Activated naive CD8-positive, alpha-beta T cell (primary cell): ENCODE results near the gene CPA5.
"Not testable (repeated sequence)": the region's sequence is repeated elsewhere in the genome, so short reads cannot be mapped to it uniquely, and the experiment has no call there.

Experiments
- H3K27ac Mint-ChIP-seq: one replicate; pipeline ENCODE4 v1.8.0; 2021; ENCODE audit warnings: mixed read lengths
- H3K27me3 Mint-ChIP-seq: one replicate; pipeline ENCODE4 v1.8.0; 2021; ENCODE audit warnings: mixed read lengths
- H3K36me3 Mint-ChIP-seq: one replicate; pipeline ENCODE4 v1.8.0; 2021; ENCODE audit warnings: mixed read lengths
- H3K4me1 Mint-ChIP-seq: one replicate; pipeline ENCODE4 v1.8.0; 2021; ENCODE audit warnings: low read depth, mixed read lengths
- H3K4me3 Mint-ChIP-seq: one replicate; pipeline ENCODE4 v1.8.0; 2021; ENCODE audit warnings: mild to moderate bottlenecking, mixed read lengths
- H3K9me3 Mint-ChIP-seq: one replicate; pipeline ENCODE4 v1.8.0; 2021; ENCODE audit warnings: low read depth, mixed read lengths

Gene CPA5

DNA sequence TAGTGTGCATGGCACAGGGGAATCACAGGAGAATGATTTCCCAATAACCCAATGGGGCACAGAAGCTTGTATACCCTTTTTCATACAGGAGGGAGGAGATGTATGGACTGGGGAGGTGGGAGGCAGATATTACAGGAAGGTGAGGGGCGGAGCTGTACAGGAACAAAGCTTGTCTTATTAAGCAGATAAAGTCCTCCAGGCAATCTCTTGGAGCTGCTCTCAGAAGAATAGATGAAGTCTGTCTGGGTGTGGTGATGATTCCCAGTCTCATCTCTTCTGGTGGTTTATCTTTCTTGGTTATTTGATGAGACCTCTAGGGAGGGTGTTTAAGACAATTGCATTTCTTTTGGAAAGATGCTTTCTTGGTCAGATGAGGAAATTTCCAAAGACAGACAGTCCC is 25.1 kb upstream of the CPA5 start:
- no peaks in the 10 kb centered on the region for H3K27me3 Mint-ChIP-seq
- no peaks in the 10 kb centered on the region for H3K36me3 Mint-ChIP-seq

DNA sequence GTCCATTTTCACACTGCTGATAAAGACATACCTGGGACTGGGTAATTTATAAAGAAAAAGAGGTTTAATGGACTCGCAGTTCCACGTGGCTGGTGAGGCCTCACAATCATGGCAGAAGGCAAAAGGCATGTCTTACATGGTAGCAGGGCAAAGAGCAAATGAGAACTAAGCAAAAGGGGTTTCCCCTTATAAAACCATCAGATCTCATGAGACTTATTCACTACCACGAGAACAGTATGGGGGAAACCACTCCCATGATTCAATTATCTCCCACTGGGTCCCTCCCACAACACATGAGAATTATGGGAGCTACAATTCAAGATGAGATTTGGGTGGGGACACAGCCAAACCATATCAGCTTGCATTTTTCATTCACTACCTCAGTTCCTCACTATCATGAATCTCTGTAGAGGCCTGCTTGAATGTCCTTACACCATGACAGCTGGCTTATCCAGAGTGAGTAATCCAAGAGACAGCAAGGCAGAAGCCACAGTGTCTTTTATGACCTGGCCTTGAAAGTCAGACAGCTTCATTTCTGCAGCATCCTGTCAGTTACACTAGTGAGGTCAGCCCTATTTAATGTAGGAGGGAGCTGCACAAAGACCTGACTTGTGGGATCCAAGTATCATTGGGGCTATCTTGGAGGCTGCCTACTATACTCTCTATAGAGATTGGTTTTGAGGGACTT is 22.9 kb upstream of the CPA5 start:
- H3K4me3 Mint-ChIP-seq, H3K27me3 Mint-ChIP-seq, H3K9me3 Mint-ChIP-seq, H3K4me1 Mint-ChIP-seq, H3K27ac Mint-ChIP-seq, H3K36me3 Mint-ChIP-seq: not testable (repeated sequence)

More for the DNA sequence above, 25.1 kb upstream of the CPA5 start:
- Mint-ChIP-seq H3K4me3 (no peak overlapping the region), H3K4me1 (no peaks in the 10 kb centered on the region), H3K27ac (no peak overlapping the region), H3K9me3 (no peaks in the 10 kb centered on the region)

DNA sequence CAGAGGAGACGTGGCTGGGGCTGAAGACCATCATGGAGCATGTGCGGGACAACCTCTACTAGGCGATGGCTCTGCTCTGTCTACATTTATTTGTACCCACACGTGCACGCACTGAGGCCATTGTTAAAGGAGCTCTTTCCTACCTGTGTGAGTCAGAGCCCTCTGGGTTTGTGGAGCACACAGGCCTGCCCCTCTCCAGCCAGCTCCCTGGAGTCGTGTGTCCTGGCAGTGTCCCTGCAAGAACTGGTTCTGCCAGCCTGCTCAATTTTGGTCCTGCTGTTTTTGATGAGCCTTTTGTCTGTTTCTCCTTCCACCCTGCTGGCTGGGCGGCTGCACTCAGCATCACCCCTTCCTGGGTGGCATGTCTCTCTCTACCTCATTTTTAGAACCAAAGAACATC is 22.0 kb upstream of the CPA5 start:
- Mint-ChIP-seq H3K4me3 (no peak overlapping the region), H3K27ac (no peak overlapping the region), H3K9me3 (no peaks in the 10 kb centered on the region), H3K27me3 (no peaks in the 10 kb centered on the region), H3K4me1 (no peaks in the 10 kb centered on the region), H3K36me3 (no peaks in the 10 kb centered on the region)

DNA sequence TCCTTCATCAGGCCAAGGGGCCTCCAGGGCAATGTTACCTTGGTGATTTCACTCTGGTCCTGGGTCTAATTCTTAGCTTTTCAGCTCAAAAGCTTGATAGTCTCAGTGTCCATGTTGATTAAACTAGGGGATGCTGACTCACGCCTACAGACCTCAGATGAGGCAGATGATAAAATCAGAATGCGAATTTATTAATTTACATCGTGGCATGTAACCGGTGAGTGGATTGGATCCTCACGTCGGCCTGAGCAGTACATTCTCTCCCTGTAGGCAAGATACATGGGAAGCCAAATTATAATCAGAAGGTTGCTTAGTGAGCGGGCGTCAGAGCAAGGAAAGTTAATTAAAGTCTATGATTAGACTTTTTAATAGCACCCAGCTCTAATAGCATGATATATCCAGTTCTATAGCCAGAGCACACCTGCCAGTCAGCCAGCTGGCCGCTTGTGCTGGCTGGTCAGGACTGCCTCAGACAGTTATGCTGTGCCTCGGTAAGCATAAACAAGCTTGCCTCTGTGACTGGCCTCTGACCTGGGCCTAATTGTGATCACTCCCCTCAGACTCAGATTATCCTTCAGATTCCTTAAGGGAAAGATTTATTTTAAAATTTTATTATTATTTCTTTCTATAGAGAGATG is 20.2 kb upstream of the CPA5 start:
- Mint-ChIP-seq H3K36me3 (no peaks in the 10 kb centered on the region), H3K27ac (no peak overlapping the region), H3K4me3 (no peak overlapping the region), H3K4me1 (no peaks in the 10 kb centered on the region), H3K9me3 (no peaks in the 10 kb centered on the region), H3K27me3 (no peaks in the 10 kb centered on the region)

GRCh38 chr7:130329681-130330080 is 14.9 kb upstream of the CPA5 start:
- Mint-ChIP-seq H3K9me3 (no peaks in the 10 kb centered on the region), H3K36me3 (no peaks in the 10 kb centered on the region), H3K4me3 (no peak overlapping the region), H3K27ac (no peak overlapping the region), H3K4me1 (no peaks in the 10 kb centered on the region), H3K27me3 (no peaks in the 10 kb centered on the region)

DNA sequence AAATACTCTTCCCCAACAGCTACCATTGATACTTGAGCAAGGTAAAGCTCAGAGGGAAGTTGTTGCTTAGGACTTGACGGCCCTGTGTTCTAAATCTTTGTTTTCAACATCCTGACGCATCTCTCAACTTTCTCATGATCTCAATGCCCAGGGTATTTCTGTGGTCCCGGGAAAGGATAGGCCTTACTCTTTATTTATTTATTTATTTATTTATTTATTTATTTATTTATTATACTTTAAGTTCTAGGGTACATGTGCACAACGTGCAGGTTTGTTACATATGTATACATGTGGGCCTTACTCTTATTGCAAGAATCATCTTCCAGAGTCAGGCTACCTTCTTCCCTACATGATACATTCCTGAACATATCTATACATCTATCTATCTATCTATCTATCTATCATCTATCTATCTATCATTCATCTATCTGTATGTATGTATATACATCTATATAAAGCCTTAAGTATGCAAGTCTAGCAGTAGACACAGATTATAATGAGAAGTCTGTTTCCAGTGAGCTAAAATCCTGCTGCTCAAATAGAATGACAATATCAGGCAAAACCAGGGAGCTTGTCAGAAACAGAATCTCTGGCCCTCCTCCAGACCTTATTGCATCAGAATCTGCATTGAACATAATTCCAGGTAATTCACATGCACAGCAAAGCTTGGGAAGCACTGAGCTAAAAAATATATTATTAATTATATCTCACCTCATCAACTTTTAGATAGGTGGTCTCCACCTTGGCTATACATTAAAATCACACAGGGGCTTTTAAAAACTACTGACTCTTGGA is 12.2 kb upstream of the CPA5 start:
- Mint-ChIP-seq H3K36me3 (no peaks in the 10 kb centered on the region), H3K27ac (no peak overlapping the region), H3K4me3 (no peak overlapping the region), H3K27me3 (no peaks in the 10 kb centered on the region), H3K4me1 (no peaks in the 10 kb centered on the region), H3K9me3 (no peaks in the 10 kb centered on the region)

DNA sequence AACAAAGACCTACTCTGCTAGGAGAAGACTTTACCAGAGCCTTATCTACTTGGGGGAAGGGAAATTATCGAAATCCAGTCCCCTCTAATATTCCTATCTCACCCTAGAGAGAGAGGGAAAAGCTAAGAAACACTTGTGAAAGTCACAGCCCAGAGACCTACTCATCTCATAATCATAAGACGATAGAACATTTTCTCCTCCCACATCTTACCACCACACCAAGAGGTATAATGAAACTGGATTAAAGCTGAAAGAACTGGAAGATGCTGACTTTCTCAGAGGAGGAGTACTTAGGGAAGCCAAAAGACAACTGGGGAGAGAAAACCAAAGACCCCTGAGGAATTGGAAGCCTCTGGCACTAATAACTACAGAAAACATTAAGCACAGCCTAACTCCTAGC is 10.8 kb upstream of the CPA5 start:
- Mint-ChIP-seq H3K4me3 (no peak overlapping the region), H3K27ac (no peak overlapping the region), H3K27me3 (no peaks in the 10 kb centered on the region), H3K9me3 (no peaks in the 10 kb centered on the region), H3K4me1 (no peaks in the 10 kb centered on the region), H3K36me3 (no peaks in the 10 kb centered on the region)

GRCh38 chr7:130334274-130334673 is 10.3 kb upstream of the CPA5 start:
- H3K36me3 Mint-ChIP-seq = no peaks in the 10 kb centered on the region
- H3K4me3 Mint-ChIP-seq = no peak overlapping the region
- H3K4me1 Mint-ChIP-seq = no peaks in the 10 kb centered on the region
- H3K27ac Mint-ChIP-seq = no peak overlapping the region
- no peaks in the 10 kb centered on the region for H3K27me3 Mint-ChIP-seq
- no peaks in the 10 kb centered on the region for H3K9me3 Mint-ChIP-seq

DNA sequence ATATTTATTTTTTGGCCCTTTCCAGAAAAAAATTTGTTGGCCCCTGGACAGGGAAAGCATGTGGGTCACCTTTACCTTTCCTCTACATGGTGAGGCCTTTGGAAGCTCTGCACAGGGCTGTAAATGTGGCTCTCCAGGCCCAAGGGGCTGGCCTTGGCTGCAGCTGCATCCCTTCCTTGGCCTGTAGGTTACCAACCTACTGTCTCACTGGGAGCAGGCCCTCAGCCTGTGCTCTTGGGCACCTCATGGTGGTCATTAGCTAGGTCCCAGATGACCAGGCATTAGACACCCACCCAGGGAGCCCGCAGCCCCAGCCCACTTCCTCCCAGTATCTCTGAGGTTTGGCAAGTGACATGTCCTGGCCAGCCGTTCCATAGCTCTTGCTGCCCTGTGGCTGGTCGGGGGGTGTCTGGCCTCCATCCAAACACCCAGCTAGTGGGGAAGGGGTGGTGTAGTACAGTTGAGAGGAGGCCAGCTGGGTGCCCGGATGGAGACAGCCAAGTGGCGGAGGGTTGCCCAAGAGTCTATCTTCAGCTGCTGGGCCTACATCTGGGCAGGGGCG is 7.1 kb upstream of the CPA5 start:
- Mint-ChIP-seq H3K4me3 (no peak overlapping the region), H3K27ac (no peak overlapping the region), H3K27me3 (no peaks in the 10 kb centered on the region), H3K36me3 (no peaks in the 10 kb centered on the region), H3K9me3 (no peaks in the 10 kb centered on the region), H3K4me1 (no peaks in the 10 kb centered on the region)

GRCh38 chr7:130338233-130338632 is 6.4 kb upstream of the CPA5 start:
- Mint-ChIP-seq H3K4me1 (no peaks in the 10 kb centered on the region), H3K4me3 (no peak overlapping the region), H3K36me3 (no peaks in the 10 kb centered on the region), H3K27me3 (no peaks in the 10 kb centered on the region), H3K9me3 (no peaks in the 10 kb centered on the region), H3K27ac (no peak overlapping the region)

DNA sequence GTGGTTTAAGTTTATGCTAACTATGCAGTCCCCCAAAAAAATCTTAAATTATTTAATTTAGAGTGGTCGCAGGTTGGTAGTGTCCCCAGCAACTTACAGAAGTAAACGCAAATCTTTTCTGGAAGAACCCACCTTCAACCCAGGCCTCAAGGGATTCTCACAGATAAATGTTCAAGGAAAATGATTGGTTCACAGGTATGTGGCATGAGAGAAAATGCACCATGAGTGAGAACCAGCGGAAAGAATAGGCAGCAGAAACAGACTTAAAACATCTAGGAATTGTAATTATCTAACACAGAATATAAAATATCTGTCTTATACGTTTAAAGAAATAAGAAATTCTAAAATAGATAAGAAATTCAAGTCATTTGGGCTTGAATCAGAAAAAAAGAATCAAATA is 2.7 kb upstream of the CPA5 start:
- Mint-ChIP-seq H3K4me1 (no peaks in the 10 kb centered on the region), H3K9me3 (no peaks in the 10 kb centered on the region), H3K27me3 (no peaks in the 10 kb centered on the region), H3K4me3 (no peak overlapping the region), H3K27ac (no peak overlapping the region), H3K36me3 (no peaks in the 10 kb centered on the region)

DNA sequence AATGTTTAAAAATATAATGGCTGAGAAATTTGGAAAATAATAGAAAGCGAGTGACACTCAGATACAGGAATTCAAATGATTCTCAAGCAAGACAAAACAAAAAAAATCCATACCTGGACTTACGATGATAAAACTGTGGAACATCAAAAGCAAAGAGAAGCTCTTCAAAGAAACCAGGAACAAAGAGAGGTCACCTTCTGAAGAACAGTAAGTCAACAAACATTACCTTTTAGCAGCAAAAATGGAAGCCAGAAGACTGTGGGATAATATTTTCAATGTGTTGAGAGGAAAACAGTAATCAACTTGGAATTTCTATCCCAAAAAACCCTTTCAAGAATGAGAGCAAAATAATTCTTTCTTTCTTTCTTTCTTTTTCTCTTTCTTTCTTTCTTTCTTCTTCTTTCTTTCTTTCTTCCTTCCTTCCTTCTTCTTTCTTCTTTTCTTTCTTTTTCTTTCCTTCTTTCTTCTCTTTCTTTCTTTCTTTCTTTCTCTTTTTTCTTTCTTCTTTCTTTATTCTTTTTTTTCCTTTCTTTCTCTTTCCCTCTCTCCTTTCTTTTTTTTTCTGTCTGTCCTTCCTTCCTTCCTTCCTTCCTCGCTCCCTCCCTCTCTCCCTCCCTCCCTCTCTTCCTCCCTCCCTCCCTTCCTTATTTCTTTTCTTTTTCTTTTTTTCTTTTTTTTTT is 1.8 kb upstream of the CPA5 start:
- H3K36me3 Mint-ChIP-seq = no peaks in the 10 kb centered on the region
- H3K27me3 Mint-ChIP-seq = no peaks in the 10 kb centered on the region
- no peaks in the 10 kb centered on the region for H3K4me1 Mint-ChIP-seq
- no peaks in the 10 kb centered on the region for H3K9me3 Mint-ChIP-seq
- no peak overlapping the region for H3K4me3 Mint-ChIP-seq
- no peak overlapping the region for H3K27ac Mint-ChIP-seq

DNA sequence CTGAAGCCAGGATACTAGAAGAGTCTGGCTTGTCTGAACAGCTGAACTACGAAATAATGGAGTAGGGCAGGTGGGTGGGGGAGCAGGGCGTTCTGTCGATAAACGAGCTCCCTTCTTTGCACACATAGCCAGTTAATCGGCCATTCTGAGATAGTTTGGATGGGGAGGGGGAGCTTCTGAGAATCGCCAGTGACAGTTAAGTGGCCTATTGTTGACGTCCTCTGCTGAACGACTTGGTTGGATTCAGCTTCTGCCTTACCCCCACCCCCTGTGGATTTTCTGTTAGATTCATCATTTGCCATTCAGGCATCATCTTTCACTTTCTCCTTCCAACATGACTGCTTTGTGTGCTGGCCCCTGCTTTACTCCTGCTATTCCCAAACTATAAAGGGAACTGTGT is 520 bp downstream of the CPA5 start:
- no peaks in the 10 kb centered on the region for H3K4me1 Mint-ChIP-seq
- H3K36me3 Mint-ChIP-seq = no peaks in the 10 kb centered on the region
- no peaks in the 10 kb centered on the region for H3K27me3 Mint-ChIP-seq
- H3K27ac Mint-ChIP-seq = no peak overlapping the region
- no peak overlapping the region for H3K4me3 Mint-ChIP-seq
- H3K9me3 Mint-ChIP-seq = no peaks in the 10 kb centered on the region

DNA sequence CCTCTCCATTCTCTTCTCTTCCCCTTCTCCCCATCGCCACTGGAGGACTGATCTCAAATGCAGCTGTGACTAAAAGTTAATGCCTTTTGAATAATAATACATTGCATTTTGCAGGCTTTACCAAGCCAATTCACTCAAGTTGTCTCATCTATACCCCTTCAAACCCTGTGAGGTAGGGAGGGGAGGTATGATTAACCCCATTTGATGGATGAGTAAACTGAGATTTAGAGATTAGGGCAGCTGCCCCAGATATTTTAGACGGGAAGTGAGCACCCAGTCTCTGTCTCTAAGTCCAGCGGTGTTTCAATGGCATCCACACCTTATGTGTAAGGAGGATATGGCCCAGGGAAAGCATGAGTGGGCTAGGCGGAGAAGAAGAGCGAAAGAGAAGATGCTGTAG is 1.1 kb downstream of the CPA5 start:
- H3K4me3 Mint-ChIP-seq = no peak overlapping the region
- H3K27ac Mint-ChIP-seq = no peak overlapping the region
- H3K9me3 Mint-ChIP-seq = no peaks in the 10 kb centered on the region
- H3K36me3 Mint-ChIP-seq = no peaks in the 10 kb centered on the region
- H3K4me1 Mint-ChIP-seq = peaks cover 1% of the 10 kb centered on the region
- no peaks in the 10 kb centered on the region for H3K27me3 Mint-ChIP-seq
